SU-DHL-6 (cell line): ENCODE results near the gene RARA.

Source experiments
- CTCF ChIP-seq: fragments of 200-600 bp; sonication (generic); IDR thresholded peaks from one replicate; pipeline ENCODE4 v1.5.1; 2017; ENCODE audit warnings: antibody characterized with exemption, mild to moderate bottlenecking, low read length, moderate library complexity; ENCODE audit not compliant: insufficient read depth, poor library complexity, severe bottlenecking
- EZH2phosphoT487 ChIP-seq: fragments of 200-600 bp; sonication (generic), shearing (Covaris generic); conservative IDR thresholded peaks from 2 replicates; pipeline ENCODE4 v1.6.1; 2018; ENCODE audit warnings: mild to moderate bottlenecking, antibody characterized with exemption, low read length, moderate library complexity, mixed read lengths

- TF ChIP-seq EZH2phosphoT487 (no peak), CTCF (no peak)
Observed at GRCh38 chr17:40313668-40314583, 4.9 kb downstream of the RARA start.
